Transverse colon (tissue), 4 donors: Measurements from ENCODE around the gene LRRC30.

Experiments used
- CTCF ChIP-seq, 5 experiments: fragments of 200-600 bp in 3 of 5; fragments of 450-650 bp in 2 of 5; sonication (generic) in 3 of 5; IDR thresholded peaks; 1 replicate in 2 of 5; 2 replicates in 3 of 5; pipeline ENCODE4 v1.5.1; 2016 to 2017; ENCODE audit warnings: antibody characterized with exemption in 5 of 5, inconsistent platforms in 3 of 5, mild to moderate bottlenecking in 2 of 5, moderate library complexity in 1 of 5
- EP300 ChIP-seq: sonication (generic); formaldehyde crosslinking; IDR thresholded peaks from one replicate; pipeline ENCODE4 v1.6.1; 2017; ENCODE audit warnings: antibody characterized with exemption, low read depth
- POLR2A ChIP-seq: fragments of 450-650 bp; IDR thresholded peaks from one replicate; pipeline ENCODE4 v1.6.1; 2016; ENCODE audit warnings: antibody characterized with exemption, mild to moderate bottlenecking, moderate library complexity
- POLR2AphosphoS5 ChIP-seq, 3 donors: sonication (generic); formaldehyde crosslinking; IDR thresholded peaks; one replicate each; pipeline ENCODE4 v1.6.1; 2016; ENCODE audit warnings: antibody characterized with exemption in 3 of 3

GRCh38 chr18:7236933-7237332 lies 6.0 kb downstream of the LRRC30 start:
- TF ChIP-seq CTCF (IDR thresholded peaks at IDR 0.05) (no peak), POLR2AphosphoS5 (IDR thresholded peaks at IDR 0.05) (no peak), POLR2A (no peak), EP300 (no peak)
